Calu3 (cell line): ENCODE measurements around the gene UMAD1. TPM values are rescaled to one million over a fixed set of nuclear protein-coding genes. Genes with fewer than 3 reads are reported as not detected.

Experiments
- BruUV-seq: library from RNA; stranded (reverse); fragments of 400-500 nt; replicated peaks from 2 replicates; lab custom pipeline; 2021; lab: Mats Ljungman, UMichigan
- CTCF ChIA-PET: fragments of 300-600 bp; sonication (Branson Sonifier 250); formaldehyde crosslinking; loops from one replicate; lab custom pipeline; 2022; ENCODE audit warnings: antibody characterized with exemption; lab: Charles Lee
- DNase-seq: peaks from one replicate; pipeline ENCODE4 v3.0.0; 2022
- H3K27ac Mint-ChIP-seq: one replicate; pipeline ENCODE4 v1.8.0; 2022; ENCODE audit warnings: mixed read lengths; ENCODE audit not compliant: unreplicated experiment
- H3K27me3 Mint-ChIP-seq: one replicate; pipeline ENCODE4 v1.8.0; 2022; ENCODE audit warnings: mixed read lengths; ENCODE audit not compliant: unreplicated experiment
- H3K36me3 Mint-ChIP-seq: one replicate; pipeline ENCODE4 v1.8.0; 2022; ENCODE audit warnings: mild to moderate bottlenecking, moderate library complexity, mixed read lengths; ENCODE audit not compliant: insufficient read depth, unreplicated experiment
- H3K4me1 Mint-ChIP-seq: one replicate; pipeline ENCODE4 v1.8.0; 2022; ENCODE audit warnings: mild to moderate bottlenecking, low read depth, mixed read lengths; ENCODE audit not compliant: unreplicated experiment
- H3K4me3 Mint-ChIP-seq: one replicate; pipeline ENCODE4 v1.8.0; 2022; ENCODE audit warnings: mild to moderate bottlenecking, low read depth, moderate library complexity, mixed read lengths; ENCODE audit not compliant: unreplicated experiment
- H3K9me3 Mint-ChIP-seq: one replicate; pipeline ENCODE4 v1.8.0; 2022; ENCODE audit warnings: low read depth, mixed read lengths; ENCODE audit not compliant: unreplicated experiment
- CTCF ChIP-seq: fragments of 200-600 bp; IDR thresholded peaks from one replicate; pipeline ENCODE4 v1.8.0; 2022; ENCODE audit warnings: antibody characterized with exemption; ENCODE audit not compliant: unreplicated experiment
- intact Hi-C: fragments of 100-400 bp; cut with micrococcal nuclease; formaldehyde crosslinking; loops from one replicate; pipeline ENCODE4 v1.10.0; 2022; ENCODE audit not compliant: unreplicated experiment
- total RNA-seq: library from RNA; stranded (reverse); gene quantifications from 2 replicates; pipeline ENCODE4 v1.2.3, GENCODE V29; 2022

Gene UMAD1
- total RNA-seq, 1 experiment from 2014 or later = 25.2 TPM

DNA sequence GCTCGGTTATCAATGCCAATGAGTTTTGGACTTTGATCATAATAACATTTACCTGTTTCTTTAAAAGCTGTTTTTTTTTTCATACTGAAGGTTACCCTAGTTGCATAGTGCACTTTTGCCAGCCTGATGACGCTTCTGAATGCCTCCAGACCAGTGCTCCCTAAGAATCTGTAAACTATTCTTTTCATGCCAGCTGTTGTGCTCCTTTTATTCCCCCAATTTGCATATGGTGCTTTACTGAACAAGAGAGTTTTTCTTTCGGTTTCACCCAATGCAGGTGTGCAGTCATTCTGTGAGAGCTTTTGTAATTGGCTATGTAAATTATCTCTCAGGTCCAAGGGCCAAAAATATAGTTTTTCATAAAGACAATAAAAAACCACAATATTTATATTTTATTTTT is 279.9 kb downstream of the UMAD1 start:
- Mint-ChIP-seq H3K4me1 (peaks cover 13% of the 10 kb centered on the region), H3K27me3 (no peaks in the 10 kb centered on the region), H3K27ac (no peak overlapping the region), H3K4me3 (no peak overlapping the region), H3K9me3 (no peaks in the 10 kb centered on the region), H3K36me3 (no peaks in the 10 kb centered on the region)
- no TSS peak for BruUV-seq
- TF ChIP-seq CTCF = no peak
- no peak for DNase-seq
- intact Hi-C loops = no loop called here
- CTCF ChIA-PET = no interaction called here

DNA sequence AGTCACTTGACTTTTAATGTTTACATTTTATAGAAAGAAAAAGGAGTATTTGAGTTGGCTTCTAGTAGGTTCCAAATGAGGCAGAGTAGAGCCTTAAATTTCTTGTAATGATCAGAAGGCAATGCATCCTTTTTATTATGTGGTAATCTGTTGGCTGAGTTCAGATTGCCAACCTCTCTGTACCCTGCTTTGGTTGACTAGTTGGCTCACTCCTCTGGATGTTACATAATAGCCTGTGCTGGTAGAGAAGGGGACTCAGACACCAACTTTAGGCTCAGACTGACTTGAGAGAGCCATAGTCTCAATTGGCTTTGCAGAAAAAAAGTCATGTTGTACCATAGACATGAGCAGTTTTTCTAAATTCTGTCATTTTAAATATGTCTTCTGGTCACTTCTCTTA is 281.3 kb downstream of the UMAD1 start:
- peaks cover 13% of the 10 kb centered on the region for H3K4me1 Mint-ChIP-seq
- intact Hi-C loops = no loop called here
- H3K36me3 Mint-ChIP-seq = no peaks in the 10 kb centered on the region
- CTCF ChIA-PET = no interaction called here
- H3K27ac Mint-ChIP-seq = no peak overlapping the region
- TF ChIP-seq CTCF = no peak
- H3K9me3 Mint-ChIP-seq = no peaks in the 10 kb centered on the region
- no peak for DNase-seq
- no peaks in the 10 kb centered on the region for H3K27me3 Mint-ChIP-seq
- no TSS peak for BruUV-seq
- H3K4me3 Mint-ChIP-seq = no peak overlapping the region

DNA sequence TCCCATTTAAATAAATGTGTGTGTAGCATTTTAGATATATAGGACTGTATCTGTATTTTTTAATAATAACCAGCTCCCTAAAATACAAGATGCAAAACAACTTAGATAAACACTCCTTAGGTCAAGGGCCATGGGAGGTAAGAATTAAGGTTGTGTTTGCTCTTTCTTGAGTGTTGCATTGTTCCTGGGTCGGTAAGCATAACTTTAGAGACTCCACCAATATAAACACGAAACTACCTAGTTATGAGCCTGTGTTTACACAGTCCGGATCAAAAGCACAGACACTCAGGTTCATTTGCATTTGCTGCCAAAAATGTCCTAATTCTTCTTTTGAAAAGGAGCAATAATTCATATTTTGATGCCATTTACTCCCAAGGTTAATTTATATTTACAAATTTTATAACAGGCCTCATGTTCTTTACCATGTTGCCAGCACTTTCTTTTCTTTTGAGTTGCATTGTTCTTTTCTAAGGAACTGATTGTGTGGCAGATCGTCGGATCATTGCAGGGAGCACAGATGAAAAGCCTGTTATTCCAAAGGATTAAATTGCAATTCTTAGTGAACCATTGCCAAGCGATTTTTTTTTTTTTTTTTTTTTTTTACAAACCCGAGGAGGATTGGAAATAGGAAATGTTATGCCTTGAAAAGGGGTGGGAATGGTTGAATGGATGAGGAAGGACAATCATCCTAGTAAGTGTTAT is 282.3 kb downstream of the UMAD1 start:
- H3K27ac Mint-ChIP-seq = no peak overlapping the region
- intact Hi-C loops = no loop called here
- TF ChIP-seq CTCF = no peak
- BruUV-seq = no TSS peak
- peaks cover 13% of the 10 kb centered on the region for H3K4me1 Mint-ChIP-seq
- CTCF ChIA-PET = no interaction called here
- H3K4me3 Mint-ChIP-seq = no peak overlapping the region
- no peaks in the 10 kb centered on the region for H3K27me3 Mint-ChIP-seq
- H3K36me3 Mint-ChIP-seq = no peaks in the 10 kb centered on the region
- no peaks in the 10 kb centered on the region for H3K9me3 Mint-ChIP-seq
- DNase-seq = no peak

DNA sequence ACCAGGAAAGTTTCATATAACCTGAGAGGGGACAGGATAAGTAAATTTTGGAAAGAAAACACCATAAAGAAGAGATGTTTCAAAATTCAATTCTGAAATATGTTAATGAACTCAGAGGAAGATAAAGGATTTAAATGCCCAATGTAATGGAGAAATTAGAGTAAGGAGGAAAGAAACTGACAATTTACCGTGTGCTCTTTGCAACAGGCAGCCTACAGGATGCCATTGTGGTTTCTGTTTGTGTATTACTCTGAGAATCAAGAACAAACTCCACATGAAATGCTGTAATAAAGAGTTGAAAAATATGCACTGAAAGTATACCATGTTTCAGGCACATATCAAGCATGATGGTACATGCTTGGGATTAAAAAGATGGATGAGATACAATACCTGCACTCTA is 283.3 kb downstream of the UMAD1 start:
- no peaks in the 10 kb centered on the region for H3K27me3 Mint-ChIP-seq
- TF ChIP-seq CTCF = no peak
- no peak overlapping the region for H3K27ac Mint-ChIP-seq
- H3K9me3 Mint-ChIP-seq = no peaks in the 10 kb centered on the region
- no peaks in the 10 kb centered on the region for H3K36me3 Mint-ChIP-seq
- BruUV-seq = no TSS peak
- peaks cover 13% of the 10 kb centered on the region for H3K4me1 Mint-ChIP-seq
- intact Hi-C loops = no loop called here
- DNase-seq = no peak
- H3K4me3 Mint-ChIP-seq = no peak overlapping the region
- CTCF ChIA-PET = no interaction called here
